ENCODE results near the gene PDCD1.
"Not testable (repeated sequence)": the region's sequence is repeated elsewhere in the genome, so short reads cannot be mapped to it uniquely, and the experiment has no call there.

The PDCD1 gene

DNA sequence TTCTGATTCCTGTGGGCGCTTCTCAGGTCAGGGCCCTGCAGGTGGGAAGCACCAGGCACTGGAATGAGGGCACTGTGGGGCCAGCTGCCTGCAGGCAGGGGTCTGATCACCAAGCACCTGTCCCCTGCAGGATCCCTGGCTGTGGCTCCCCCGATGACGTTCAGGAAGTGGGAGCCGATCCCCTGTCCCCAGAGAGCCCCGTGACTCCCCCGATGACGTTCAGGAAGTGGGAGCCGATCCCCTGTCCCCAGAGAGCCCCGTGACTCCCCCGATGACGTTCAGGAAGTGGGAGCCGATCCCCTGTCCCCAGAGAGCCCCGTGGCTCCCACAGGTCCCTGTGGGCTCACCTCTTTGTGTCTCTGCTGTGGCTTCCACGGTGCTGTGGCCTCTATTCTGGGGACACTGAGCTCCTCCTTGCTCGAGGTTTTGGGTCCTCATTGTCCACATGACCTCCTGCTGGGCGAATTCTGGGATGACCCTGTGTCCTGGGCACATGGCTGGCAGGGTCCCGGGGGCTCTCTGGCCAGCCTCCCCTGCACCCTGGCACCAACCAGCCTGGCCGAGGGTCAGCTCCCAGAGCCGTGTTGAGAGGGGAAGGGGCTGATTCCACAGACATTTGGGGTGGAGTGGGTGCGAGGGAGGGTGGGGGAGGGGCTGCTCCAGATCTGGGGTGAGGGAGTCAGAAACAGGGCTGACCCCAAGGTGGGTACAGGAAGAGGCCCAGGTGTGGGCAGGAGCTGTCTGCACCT lies 44.9 kb downstream of the PDCD1 start:
- DNase-seq (ENCODE audit: low read depth) = no peak

GRCh38 chr2:241812730-241813643 lies 45.7 kb downstream of the PDCD1 start:
- DNase-seq (ENCODE audit: low read depth) = no peak

- DNase-seq (ENCODE audit: low read depth) = no peak
Measured at GRCh38 chr2:241811952-241812729, 46.6 kb downstream of the PDCD1 start.

GRCh38 chr2:241811201-241811951 lies 47.3 kb downstream of the PDCD1 start:
- DNase-seq (ENCODE audit: low read depth) = no peak

DNA sequence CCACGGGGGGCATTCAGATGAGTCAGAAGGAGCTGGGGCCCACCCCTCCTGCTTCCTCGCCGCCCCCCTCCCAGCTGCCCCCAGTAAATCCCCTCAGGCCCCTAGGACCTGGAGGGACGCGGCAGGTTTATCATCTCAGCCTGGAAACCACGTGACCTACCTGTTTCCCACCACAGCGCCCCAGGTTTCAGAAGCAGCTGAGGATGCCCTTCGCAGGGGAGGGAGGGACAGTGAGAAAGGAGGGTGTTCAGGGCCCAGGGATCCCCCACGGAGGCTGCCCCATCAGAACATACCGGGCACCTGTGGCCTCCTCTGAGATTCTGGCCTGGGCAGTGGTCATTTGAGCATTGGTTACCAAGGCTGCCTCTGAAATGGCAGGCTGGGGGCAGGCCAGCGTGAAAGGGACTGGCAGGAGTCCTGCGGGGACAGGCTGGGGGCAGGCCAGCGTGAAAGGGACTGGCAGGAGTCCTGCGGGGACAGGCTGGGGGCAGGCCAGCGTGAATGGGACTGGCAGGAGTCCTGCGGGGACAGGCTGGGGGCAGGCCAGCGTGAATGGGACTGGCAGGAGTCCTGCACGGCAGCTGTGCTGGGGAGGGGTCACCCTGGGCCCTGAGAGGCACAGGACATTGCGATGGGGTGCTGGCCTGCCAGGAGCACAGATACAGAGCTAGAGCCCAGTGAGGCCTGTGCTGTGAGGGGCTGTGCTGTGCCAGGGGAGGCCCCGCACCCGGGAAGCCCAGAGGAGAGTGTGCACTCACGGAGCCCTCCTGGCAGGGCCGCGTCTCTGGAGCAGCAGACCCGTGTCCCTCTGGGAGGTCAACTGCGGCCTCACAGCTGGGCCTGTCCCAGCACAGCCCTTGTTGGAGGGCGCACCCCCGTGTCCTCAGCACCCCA lies 48.1 kb downstream of the PDCD1 start:
- DNase-seq (ENCODE audit: low read depth) = no peak

- no peak for DNase-seq (ENCODE audit: low read depth)
Measured at GRCh38 chr2:241809383-241810306, 49.0 kb downstream of the PDCD1 start.

DNA sequence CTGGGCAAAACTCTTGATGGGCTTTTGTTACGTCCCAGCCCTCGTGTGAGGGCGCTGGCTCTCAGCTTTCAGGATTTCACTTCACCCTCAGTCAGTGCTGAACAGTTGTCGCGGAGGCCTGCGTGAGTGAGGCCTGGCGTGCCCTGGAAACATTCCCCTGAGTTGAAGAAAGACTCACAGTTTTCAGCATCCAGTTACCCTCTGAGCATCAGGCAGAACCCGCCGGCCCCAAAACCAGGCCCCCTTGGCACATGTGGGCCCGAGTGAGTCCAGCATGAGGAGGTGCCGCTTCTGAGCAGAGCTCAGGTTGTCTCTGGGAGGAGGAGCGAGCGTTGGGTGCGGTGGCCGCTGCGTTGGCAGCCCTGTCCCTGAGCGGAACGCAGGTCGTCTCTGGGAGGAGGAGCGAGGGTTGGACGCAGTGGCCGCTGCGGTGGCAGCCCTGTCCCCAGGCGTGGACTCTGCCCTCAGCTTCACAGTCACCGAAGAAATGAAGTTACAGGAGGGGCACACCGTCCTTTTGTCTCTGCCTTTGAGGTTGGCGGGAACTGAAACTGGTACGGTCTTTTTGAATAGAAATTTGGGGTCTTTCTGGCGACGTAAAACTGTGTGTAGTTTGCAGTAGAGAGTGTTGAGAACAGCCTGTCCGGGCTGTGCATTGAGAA lies 49.8 kb downstream of the PDCD1 start, which contains the start of gene NEU4:
TSS of gene NEU4 (plus strand) at position 473 of the 662 bp plus-strand sequence. CDS start 5,292 bp downstream, outside the sequence.
- no peak for DNase-seq (ENCODE audit: low read depth)

DNA sequence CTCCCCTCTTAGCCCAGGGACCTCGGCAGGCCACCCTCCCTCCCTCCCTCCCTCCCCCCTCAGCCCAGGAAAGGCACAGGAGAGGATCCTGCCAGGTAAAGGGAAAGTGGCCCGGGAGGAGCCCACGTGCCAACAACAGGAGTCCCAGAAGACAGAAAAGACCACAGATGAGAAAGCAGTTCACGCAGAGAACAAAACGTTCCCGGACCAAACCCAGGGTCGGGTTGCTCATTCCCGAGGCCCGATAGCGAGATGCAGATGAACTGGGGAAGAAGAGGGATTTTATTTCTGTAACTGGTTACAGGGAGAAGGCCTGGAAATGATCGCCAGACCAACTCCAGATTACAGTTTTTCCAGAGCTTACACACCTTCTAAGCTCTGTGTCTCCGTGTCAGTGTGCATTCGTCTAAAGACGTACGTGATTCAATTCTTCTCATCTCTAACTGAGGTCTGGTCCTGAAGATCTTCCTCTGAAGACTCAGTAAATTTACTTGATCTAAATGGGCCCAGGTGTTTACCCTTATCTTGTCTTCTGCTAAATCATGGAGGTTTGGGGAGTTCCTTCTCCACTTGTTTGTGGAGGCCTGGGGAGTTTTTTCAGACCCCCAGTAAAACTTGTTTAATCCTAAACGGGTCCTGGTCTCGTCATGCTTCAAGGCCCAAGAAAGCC lies 50.5 kb downstream of the PDCD1 start:
- no peak for DNase-seq (ENCODE audit: low read depth)

GRCh38 chr2:241806217-241806616 lies 52.5 kb downstream of the PDCD1 start:
- not testable (repeated sequence) for DNase-seq (ENCODE audit: low read depth)

- DNase-seq (ENCODE audit: low read depth) = no peak
Measured at GRCh38 chr2:241804326-241805229, 54.1 kb downstream of the PDCD1 start.

GRCh38 chr2:241803387-241804325 lies 55.0 kb downstream of the PDCD1 start:
- no peak for DNase-seq (ENCODE audit: low read depth)

GRCh38 chr2:241802421-241803318 lies 56.0 kb downstream of the PDCD1 start:
- no peak for DNase-seq (ENCODE audit: low read depth)

DNA sequence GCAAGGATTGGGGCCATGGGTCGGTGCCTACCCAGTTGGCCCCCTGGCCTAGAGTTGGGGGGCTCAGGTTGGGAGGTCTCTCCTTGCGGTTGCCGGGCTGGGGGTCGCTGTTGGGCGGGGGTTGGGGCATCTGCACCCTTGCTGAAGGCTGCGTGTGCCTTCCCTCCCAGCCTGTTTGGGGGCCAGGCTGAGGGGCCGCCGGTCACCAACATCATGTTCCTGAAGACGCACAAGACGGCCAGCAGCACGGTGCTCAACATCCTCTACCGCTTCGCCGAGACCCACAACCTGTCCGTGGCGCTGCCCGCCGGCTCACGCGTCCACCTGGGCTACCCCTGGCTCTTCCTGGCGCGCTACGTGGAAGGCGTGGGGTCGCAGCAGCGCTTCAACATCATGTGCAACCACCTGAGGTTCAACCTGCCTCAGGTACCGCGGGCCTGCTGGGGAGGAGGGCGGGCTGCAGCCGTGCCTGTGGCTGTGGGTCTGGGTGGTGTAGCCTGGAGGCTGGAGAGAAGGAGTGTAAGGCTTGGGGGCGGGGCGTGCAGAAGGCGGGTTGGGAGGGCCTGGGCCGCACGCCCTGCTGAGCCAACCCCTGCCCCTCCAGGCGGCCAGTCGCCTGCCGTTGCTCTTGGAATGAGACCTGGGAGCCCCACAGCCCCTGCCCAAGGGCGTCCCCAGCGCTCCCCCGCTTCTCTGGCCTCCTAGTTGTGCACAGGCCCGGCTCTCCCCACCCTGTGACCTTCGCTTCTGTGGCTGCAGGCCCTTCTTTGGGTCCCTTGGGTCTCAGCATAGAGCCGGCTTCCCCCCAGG lies 56.9 kb downstream of the PDCD1 start:
- no peak for DNase-seq (ENCODE audit: low read depth)

All from T follicular helper cell (primary cell).